ENCODE results near the gene RAB40A.

DNA sequence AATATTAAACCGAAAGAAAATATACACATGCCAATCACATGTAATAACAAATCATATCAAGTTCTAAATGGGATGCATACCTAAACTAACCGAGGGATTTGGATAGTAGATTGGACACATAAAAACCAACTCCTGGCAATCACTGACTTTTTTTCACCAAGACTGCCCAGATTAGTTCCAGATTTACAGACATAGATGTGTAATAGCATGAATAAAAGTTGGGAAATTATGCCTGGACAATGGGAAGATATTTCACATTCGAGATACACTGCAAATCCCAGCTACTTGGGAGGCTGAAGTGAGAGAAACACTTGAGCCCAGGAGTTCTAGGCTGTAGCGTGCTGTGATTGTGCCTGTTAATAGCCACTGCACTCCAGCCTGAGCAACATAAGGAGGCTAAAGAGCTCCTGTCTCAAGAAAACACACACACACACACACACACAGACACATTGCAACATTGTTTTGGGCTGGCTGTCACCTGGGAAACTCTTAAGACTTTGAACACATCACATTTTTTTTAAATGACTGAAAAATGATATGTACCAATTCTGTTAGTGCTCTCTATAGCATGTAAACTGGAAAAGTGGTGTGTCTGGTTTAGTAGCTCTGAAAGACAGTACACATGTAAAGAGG, 5.7 kb downstream of the RAB40A start:
- TF ChIP-seq, protein P1, sequence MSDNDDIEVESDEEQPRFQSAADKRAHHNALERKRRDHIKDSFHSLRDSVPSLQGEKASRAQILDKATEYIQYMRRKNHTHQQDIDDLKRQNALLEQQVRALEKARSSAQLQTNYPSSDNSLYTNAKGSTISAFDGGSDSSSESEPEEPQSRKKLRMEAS (CRISPR knock-in tag; IDR thresholded peaks at IDR 0.05) = no peak
- TF ChIP-seq SMC3 (conservative IDR thresholded peaks at IDR 0.05; ENCODE audit: insufficient read depth, low read depth, low read length) (no peak), BCOR (IDR thresholded peaks at IDR 0.05) (no peak), ZNF311 (CRISPR knock-in tag; IDR thresholded peaks at IDR 0.05) (no peak)

Measured in K562 (cell line).